Thoracic aorta (tissue), 2 donors: ENCODE results near the gene GREM1. TPM values are rescaled to one million over a fixed set of nuclear protein-coding genes. Genes with fewer than 3 reads are reported as not detected.

Experiments used
- ATAC-seq: fragments of 150-250 bp; one replicate; pipeline ENCODE4 v1.8.0; 2017; ENCODE audit warnings: low read depth; ENCODE audit not compliant: insufficient number of reproducible peaks, low FRiP score
- DNase-seq: peaks from one replicate; pipeline ENCODE4 v3.0.0-alpha.2; 2020; ENCODE audit warnings: low spot score
- H3K27ac ChIP-seq, 2 donors: fragments of 200-600 bp; sonication (generic); 1 replicate in 1 of 2; 2 replicates in 1 of 2; pipeline ENCODE4 v1.5.1; 2016; ENCODE audit warnings: mild to moderate bottlenecking in 2 of 2, moderate library complexity in 2 of 2
- H3K27me3 ChIP-seq: fragments of 200-600 bp; sonication (generic); replicated peaks from 2 replicates; pipeline ENCODE4 v1.6.0; 2016; ENCODE audit warnings: mild to moderate bottlenecking; ENCODE audit not compliant: insufficient read depth
- H3K36me3 ChIP-seq: fragments of 200-600 bp; sonication (generic); one replicate; pipeline ENCODE4 v1.5.1; 2016
- H3K4me1 ChIP-seq, 2 donors: fragments of 200-600 bp; sonication (generic); 1 replicate in 1 of 2; 2 replicates in 1 of 2; pipeline versions ENCODE4 v1.5.1 to v1.6.0; 2016; ENCODE audit warnings: low read depth in 2 of 2, mild to moderate bottlenecking in 1 of 2; ENCODE audit not compliant: control insufficient read depth in 1 of 2
- H3K4me3 ChIP-seq: fragments of 200-600 bp; sonication (generic); 2 replicates; pipeline ENCODE4 v1.5.1; 2016; ENCODE audit warnings: mild to moderate bottlenecking
- H3K9me3 ChIP-seq: fragments of 200-600 bp; sonication (generic); 2 replicates; pipeline ENCODE4 v1.5.1; 2016
- total RNA-seq, 2 donors: library from RNA; depleted of rRNA; stranded (reverse); fragments of >200 nt; gene quantifications; one replicate each; pipeline versions ENCODE4 v1.1.0 to v1.2.3, GENCODE V29; 2016
- TF ChIP-seq, protein P1 (sequence below): fragments of 200-600 bp; sonication (generic); IDR thresholded peaks from one replicate; pipeline ENCODE4 v1.5.1; 2019; ENCODE audit warnings: antibody characterized with exemption

GREM1 gene
- total RNA-seq, 2 donors from 2014 or later, result 0.42 to 0.95 TPM

DNA sequence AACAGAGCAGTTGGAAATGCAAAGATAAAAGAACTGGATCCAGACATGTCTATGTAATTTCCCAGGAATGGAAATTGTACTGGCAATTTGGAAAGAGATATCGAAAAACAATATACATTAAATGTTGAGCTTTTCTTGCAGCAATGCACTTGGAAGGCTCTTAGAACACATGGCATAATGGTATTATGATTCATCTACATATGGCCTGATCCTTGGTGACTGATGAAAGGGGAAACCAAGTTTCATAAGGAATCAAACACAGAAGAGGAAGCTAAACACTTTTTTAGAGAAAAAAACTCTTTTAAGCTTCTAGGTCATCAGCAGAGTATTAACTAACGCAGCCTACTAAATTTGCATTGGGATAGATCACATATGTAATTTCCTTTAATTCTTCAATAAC is 12.4 kb upstream of the GREM1 start:
- Histone ChIP-seq H3K4me3 (no peak overlapping the region), H3K27ac (no peak overlapping the region), H3K36me3 (no peaks in the 10 kb centered on the region), H3K4me1 (no peaks in the 10 kb centered on the region), H3K27me3 (no peaks in the 10 kb centered on the region), H3K9me3 (no peaks in the 10 kb centered on the region)
- DNase-seq, result no peak
- no peak for ATAC-seq
- TF ChIP-seq, protein P1, sequence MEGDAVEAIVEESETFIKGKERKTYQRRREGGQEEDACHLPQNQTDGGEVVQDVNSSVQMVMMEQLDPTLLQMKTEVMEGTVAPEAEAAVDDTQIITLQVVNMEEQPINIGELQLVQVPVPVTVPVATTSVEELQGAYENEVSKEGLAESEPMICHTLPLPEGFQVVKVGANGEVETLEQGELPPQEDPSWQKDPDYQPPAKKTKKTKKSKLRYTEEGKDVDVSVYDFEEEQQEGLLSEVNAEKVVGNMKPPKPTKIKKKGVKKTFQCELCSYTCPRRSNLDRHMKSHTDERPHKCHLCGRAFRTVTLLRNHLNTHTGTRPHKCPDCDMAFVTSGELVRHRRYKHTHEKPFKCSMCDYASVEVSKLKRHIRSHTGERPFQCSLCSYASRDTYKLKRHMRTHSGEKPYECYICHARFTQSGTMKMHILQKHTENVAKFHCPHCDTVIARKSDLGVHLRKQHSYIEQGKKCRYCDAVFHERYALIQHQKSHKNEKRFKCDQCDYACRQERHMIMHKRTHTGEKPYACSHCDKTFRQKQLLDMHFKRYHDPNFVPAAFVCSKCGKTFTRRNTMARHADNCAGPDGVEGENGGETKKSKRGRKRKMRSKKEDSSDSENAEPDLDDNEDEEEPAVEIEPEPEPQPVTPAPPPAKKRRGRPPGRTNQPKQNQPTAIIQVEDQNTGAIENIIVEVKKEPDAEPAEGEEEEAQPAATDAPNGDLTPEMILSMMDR, result no peak

DNA sequence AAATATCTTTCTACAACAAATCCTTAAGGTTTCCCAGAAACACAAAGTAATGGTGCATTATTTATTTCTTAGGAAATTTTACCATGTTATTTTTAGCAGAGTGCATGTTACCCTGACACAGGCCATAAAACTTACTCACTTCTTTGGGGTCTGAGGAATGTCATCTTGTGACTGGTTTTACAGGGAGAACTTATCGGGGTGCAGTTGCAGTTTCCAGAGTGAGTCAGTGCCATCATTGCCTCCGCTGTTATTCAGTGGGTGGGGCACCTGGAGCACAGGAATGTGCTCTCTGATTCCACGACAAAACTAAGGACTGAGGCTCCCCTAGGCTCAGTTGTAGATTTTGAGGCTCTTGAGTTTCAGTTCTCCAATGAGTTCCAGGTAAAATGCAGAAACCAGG is 11.1 kb upstream of the GREM1 start:
- no peak overlapping the region for H3K27ac ChIP-seq
- H3K27me3 ChIP-seq, result no peaks in the 10 kb centered on the region
- TF ChIP-seq, protein P1, result no peak
- no peaks in the 10 kb centered on the region for H3K9me3 ChIP-seq
- DNase-seq (no peak), ATAC-seq (no peak)
- no peaks in the 10 kb centered on the region for H3K4me1 ChIP-seq
- no peaks in the 10 kb centered on the region for H3K36me3 ChIP-seq
- no peak overlapping the region for H3K4me3 ChIP-seq

DNA sequence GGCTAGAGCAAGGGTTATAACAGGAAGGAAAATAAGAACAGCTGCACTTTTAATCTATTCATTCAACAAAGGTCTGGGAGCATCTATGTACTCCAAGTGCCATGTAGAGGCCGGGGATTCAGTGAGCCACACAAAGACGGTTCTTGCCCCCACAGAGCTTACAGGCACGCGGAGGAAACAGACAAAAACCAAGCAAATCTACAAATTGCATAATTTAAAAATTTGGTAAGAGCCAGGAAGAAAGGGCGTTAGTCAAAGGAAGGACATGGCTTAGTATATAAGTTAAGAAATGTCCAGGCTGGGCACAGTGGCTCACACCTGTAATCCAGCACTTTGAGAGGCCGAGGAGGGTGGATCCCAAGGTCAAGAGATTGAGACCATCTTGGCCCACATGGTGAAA is 10.4 kb upstream of the GREM1 start:
- TF ChIP-seq, protein P1, result no peak
- DNase-seq (no peak), ATAC-seq (no peak)
- Histone ChIP-seq H3K4me1 (no peaks in the 10 kb centered on the region), H3K4me3 (no peak overlapping the region), H3K36me3 (no peaks in the 10 kb centered on the region), H3K9me3 (no peaks in the 10 kb centered on the region), H3K27me3 (no peaks in the 10 kb centered on the region), H3K27ac (no peak overlapping the region)

DNA sequence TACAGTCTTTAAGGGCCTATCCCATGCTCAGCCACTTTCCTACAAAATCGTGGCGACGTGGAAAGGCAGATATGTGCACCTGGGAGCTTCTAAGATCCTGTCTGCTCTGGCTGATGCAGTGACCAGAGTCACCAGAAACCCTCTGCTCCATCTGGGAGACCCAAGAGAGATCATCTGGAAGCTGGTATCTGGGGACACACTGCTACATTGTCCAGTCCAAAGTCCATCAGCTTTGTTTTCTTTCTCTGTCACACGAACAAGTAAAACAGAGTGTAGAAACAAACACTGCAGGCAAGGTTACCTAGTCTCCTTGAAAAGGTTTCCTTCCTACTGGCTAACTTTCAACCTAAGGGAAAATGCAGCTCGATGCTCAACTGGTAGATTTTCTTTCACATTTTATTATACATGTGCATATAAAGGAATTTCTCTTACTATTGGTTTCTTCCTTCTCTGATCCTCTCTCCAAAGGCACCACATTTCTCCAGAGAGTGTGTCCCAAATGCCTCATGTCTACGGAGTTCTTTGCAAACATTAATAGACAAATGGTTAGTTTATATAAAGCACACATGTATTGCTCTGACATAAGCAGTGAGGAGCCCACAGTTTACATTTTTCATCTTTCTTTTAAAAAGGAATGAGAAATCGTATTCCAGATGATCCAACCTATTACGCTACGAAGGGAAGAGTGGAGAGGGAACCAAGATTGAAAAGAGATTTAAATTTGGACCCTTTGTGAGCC is 8.3 kb upstream of the GREM1 start:
- H3K27ac ChIP-seq, result no peak overlapping the region
- no peak overlapping the region for H3K4me3 ChIP-seq
- no peaks in the 10 kb centered on the region for H3K27me3 ChIP-seq
- ATAC-seq (no peak), DNase-seq (no peak)
- H3K4me1 ChIP-seq, result no peaks in the 10 kb centered on the region
- H3K36me3 ChIP-seq, result no peaks in the 10 kb centered on the region
- TF ChIP-seq, protein P1, result no peak
- H3K9me3 ChIP-seq, result no peaks in the 10 kb centered on the region

DNA sequence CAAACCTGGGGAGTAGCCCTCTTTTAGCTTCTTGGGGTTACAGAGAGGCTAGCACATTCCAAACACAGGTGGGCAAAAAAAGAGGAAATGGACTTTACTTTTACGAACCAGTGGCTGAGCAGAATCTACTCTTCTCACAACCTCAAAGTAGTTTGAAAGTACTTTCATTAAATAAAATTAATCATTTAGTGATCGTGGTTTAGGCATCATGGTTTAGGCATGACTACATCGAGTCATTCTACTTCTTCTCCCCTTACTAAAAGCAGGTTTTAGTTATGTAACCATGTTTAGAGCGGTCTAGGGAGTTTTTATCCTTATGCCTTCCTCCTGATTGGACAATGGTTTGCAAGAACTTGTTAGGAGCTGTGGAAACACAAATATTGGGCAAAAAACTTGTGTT is 2.5 kb upstream of the GREM1 start:
- no peaks in the 10 kb centered on the region for H3K36me3 ChIP-seq
- no peak overlapping the region for H3K4me3 ChIP-seq
- H3K9me3 ChIP-seq, result no peaks in the 10 kb centered on the region
- DNase-seq, result no peak
- TF ChIP-seq, protein P1, result no peak
- H3K27me3 ChIP-seq, result peaks cover 15% of the 10 kb centered on the region
- peaks cover 15 to 25% of the 10 kb centered on the region in 2 donors for H3K4me1 ChIP-seq
- no peak overlapping the region for H3K27ac ChIP-seq
- no peak for ATAC-seq
